Lower leg skin (tissue), 3 donors: ENCODE results near the gene ARRDC5.

Source experiments
- POLR2A ChIP-seq, 2 donors: fragments of 450-650 bp; IDR thresholded peaks; one replicate each; pipeline ENCODE4 v1.6.1; 2016 to 2017; ENCODE audit warnings: antibody characterized with exemption in 2 of 2, mild to moderate bottlenecking in 1 of 2, moderate library complexity in 1 of 2
- TF ChIP-seq, protein P1 (sequence below), 3 donors: fragments of 450-650 bp; IDR thresholded peaks; one replicate each; pipeline ENCODE4 v1.5.1; 2016; ENCODE audit warnings: antibody characterized with exemption in 3 of 3, mild to moderate bottlenecking in 3 of 3, moderate library complexity in 2 of 3

DNA sequence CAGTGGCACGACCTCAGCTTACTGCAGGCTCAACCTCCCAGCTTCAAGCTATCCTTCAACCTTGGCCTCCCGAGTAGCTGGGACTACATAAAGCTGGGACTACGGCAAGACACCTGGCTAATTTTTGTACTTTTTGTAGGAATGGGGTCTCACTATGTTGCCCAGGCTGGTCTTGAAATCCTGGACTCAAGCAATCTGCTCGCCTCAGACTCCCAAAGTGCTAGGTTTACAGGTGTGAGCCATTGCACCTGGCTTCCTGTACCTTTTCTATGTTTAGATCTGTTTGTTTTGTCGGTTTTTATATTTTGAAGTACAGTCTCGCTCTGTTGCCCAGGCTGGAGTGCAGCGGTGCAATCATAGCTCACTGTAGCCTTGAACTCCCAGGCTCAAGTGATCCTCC is 53.7 kb downstream of the ARRDC5 start:
- TF ChIP-seq, protein P1, sequence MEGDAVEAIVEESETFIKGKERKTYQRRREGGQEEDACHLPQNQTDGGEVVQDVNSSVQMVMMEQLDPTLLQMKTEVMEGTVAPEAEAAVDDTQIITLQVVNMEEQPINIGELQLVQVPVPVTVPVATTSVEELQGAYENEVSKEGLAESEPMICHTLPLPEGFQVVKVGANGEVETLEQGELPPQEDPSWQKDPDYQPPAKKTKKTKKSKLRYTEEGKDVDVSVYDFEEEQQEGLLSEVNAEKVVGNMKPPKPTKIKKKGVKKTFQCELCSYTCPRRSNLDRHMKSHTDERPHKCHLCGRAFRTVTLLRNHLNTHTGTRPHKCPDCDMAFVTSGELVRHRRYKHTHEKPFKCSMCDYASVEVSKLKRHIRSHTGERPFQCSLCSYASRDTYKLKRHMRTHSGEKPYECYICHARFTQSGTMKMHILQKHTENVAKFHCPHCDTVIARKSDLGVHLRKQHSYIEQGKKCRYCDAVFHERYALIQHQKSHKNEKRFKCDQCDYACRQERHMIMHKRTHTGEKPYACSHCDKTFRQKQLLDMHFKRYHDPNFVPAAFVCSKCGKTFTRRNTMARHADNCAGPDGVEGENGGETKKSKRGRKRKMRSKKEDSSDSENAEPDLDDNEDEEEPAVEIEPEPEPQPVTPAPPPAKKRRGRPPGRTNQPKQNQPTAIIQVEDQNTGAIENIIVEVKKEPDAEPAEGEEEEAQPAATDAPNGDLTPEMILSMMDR (IDR thresholded peaks at IDR 0.05), result no peak
- TF ChIP-seq POLR2A (IDR thresholded peaks at IDR 0.05), result no peak
